SK-N-SH (cell line): ENCODE data around the gene HHATL. TPM values are rescaled to one million over a fixed set of nuclear protein-coding genes. Genes with fewer than 3 reads are reported as not detected.
A peak's percentile ranks its signal among the peaks of the same experiment; 100 is the strongest.

Experiments
- CTCF ChIA-PET: fragments of 300-600, 350-600 bp; formaldehyde crosslinking; extraction: SDS; loops from one replicate; lab custom pipeline; 2021; lab: Yijun Ruan, JAX
- POLR2A ChIA-PET: fragments of 350-600 bp; sonication (Branson Sonifier 250); formaldehyde crosslinking; extraction: SDS; loops from one replicate; lab custom pipeline; 2020; ENCODE audit warnings: antibody characterized with exemption, inconsistent platforms; lab: Yijun Ruan, JAX
- DNase-seq: peaks from one replicate; pipeline ENCODE4 v3.0.0; 2012
- H2AFZ ChIP-seq: fragments of 200-600 bp; sonication (generic); 2 replicates; pipeline ENCODE4 v1.8.1; 2016; ENCODE audit warnings: antibody characterized with exemption, mild to moderate bottlenecking, low read depth
- H3F3A ChIP-seq: fragments of 200-600 bp; sonication (generic); replicated peaks from 2 replicates; pipeline ENCODE3; 2016; ENCODE audit warnings: antibody characterized with exemption, mild to moderate bottlenecking; ENCODE audit not compliant: insufficient read depth
- H3K27ac ChIP-seq, 2 experiments: fragments of 200-500 bp in 1 of 2; fragments of 200-600 bp in 1 of 2; sonication (Bioruptor generic) in 1 of 2; sonication (generic), shearing (Covaris generic) in 1 of 2; 2 replicates each; pipeline versions ENCODE4 v1.5.1 to v1.6.1; 2014 to 2016; ENCODE audit warnings: low read depth in 2 of 2, inconsistent platforms in 1 of 2, low read length in 1 of 2, mild to moderate bottlenecking in 1 of 2, mixed read lengths in 1 of 2
- H3K27me3 ChIP-seq: fragments of 200-600 bp; sonication (generic), shearing (Covaris generic); 2 replicates; pipeline ENCODE4 v1.6.1; 2016; ENCODE audit warnings: mixed run types; ENCODE audit not compliant: insufficient read depth
- H3K36me3 ChIP-seq, 2 experiments: fragments of 200-500 bp in 1 of 2; fragments of 200-600 bp in 1 of 2; sonication (Bioruptor generic) in 1 of 2; sonication (generic) in 1 of 2; replicated peaks in 1 of 2; 2 replicates each; pipeline versions ENCODE3 to v1.5.1; 2014 to 2016; ENCODE audit warnings: low read length in 1 of 2, mild to moderate bottlenecking in 1 of 2; ENCODE audit not compliant: insufficient read depth in 2 of 2, control insufficient read depth in 1 of 2
- H3K4me1 ChIP-seq, 2 experiments: fragments of 200-500 bp in 1 of 2; fragments of 200-600 bp in 1 of 2; sonication (Bioruptor generic) in 1 of 2; sonication (generic), shearing (Covaris generic) in 1 of 2; 2 replicates each; pipeline versions ENCODE4 v1.5.1 to v1.6.1; 2014 to 2016; ENCODE audit warnings: low read depth in 1 of 2, low read length in 1 of 2, mixed run types in 1 of 2; ENCODE audit not compliant: insufficient read depth in 2 of 2, control insufficient read depth in 1 of 2
- H3K4me2 ChIP-seq: fragments of 200-600 bp; sonication (generic), shearing (Covaris generic); 2 replicates; pipeline ENCODE4 v1.6.1; 2017; ENCODE audit warnings: mixed run types
- H3K4me3 ChIP-seq, 2 experiments: fragments of 200-500 bp in 1 of 2; fragments of 200-600 bp in 1 of 2; sonication (Bioruptor generic) in 1 of 2; sonication (generic), shearing (Covaris generic) in 1 of 2; 2 replicates each; pipeline versions ENCODE4 v1.5.1 to v1.8.1; 2014 to 2016; ENCODE audit warnings: low read depth in 2 of 2, inconsistent platforms in 1 of 2, low read length in 1 of 2, mild to moderate bottlenecking in 1 of 2, mixed read lengths in 1 of 2, moderate library complexity in 1 of 2
- H3K79me2 ChIP-seq: fragments of 200-600 bp; sonication (generic); 2 replicates; pipeline ENCODE4 v1.8.1; 2017; ENCODE audit warnings: mild to moderate bottlenecking; ENCODE audit not compliant: insufficient read depth
- H3K9ac ChIP-seq: fragments of 200-600 bp; sonication (generic); 2 replicates; pipeline ENCODE4 v1.6.1; 2017; ENCODE audit warnings: mixed run types
- H3K9me2 ChIP-seq: fragments of 200-600 bp; sonication (generic); 2 replicates; pipeline ENCODE4 v1.6.1; 2017; ENCODE audit warnings: mixed run types
- H3K9me3 ChIP-seq: fragments of 200-600 bp; sonication (generic); 2 replicates; pipeline ENCODE4 v1.6.1; 2017; ENCODE audit warnings: mixed run types, mild to moderate bottlenecking, moderate library complexity
- H4K20me1 ChIP-seq: fragments of 200-600 bp; sonication (generic); 2 replicates; pipeline ENCODE4 v1.6.1; 2017; ENCODE audit warnings: mild to moderate bottlenecking, mixed run types; ENCODE audit not compliant: insufficient read depth
- ELF1 ChIP-seq: IDR thresholded peaks from 2 replicates; pipeline ENCODE4 v1.4.0; 2012
- FOXJ3 ChIP-seq: sonication (generic); formaldehyde crosslinking; IDR thresholded peaks from 2 replicates; pipeline ENCODE4 v1.5.1; 2020; ENCODE audit warnings: mild to moderate bottlenecking, missing genetic modification reagents
- FOXM1 ChIP-seq: IDR thresholded peaks from 2 replicates; pipeline ENCODE4 v1.4.0; 2012; ENCODE audit warnings: low read depth, mild to moderate bottlenecking
- GABPA ChIP-seq: IDR thresholded peaks from 2 replicates; pipeline ENCODE4 v1.4.0; 2012; ENCODE audit warnings: low read depth, mild to moderate bottlenecking
- GATA2 ChIP-seq: sonication (generic); formaldehyde crosslinking; IDR thresholded peaks from 2 replicates; pipeline ENCODE4 v1.5.0; 2020; ENCODE audit warnings: mild to moderate bottlenecking, missing genetic modification reagents
- JUND ChIP-seq: IDR thresholded peaks from 2 replicates; pipeline ENCODE4 v1.4.0; 2012
- MEF2A ChIP-seq: IDR thresholded peaks from 2 replicates; pipeline ENCODE4 v1.4.0; 2012; ENCODE audit warnings: low read depth, borderline replicate concordance
- PBX3 ChIP-seq: IDR thresholded peaks from 2 replicates; pipeline ENCODE4; 2012
- POLR2AphosphoS5 ChIP-seq: IDR thresholded peaks from 2 replicates; pipeline ENCODE4 v1.6.1; 2012; ENCODE audit warnings: low read depth, low read length
- RAD21 ChIP-seq: IDR thresholded peaks from 2 replicates; pipeline ENCODE4 v1.6.1; 2012; ENCODE audit warnings: mild to moderate bottlenecking, low read length
- RCOR1 ChIP-seq: fragments of 150-350 bp; IDR thresholded peaks from 2 replicates; pipeline ENCODE4 v1.6.1; 2017; ENCODE audit warnings: antibody characterized with exemption, low read length
- REST ChIP-seq: IDR thresholded peaks from 2 replicates; pipeline ENCODE4 v1.6.1; 2012; ENCODE audit warnings: mild to moderate bottlenecking, low read depth, low read length, moderate library complexity
- RFX5 ChIP-seq: IDR thresholded peaks from 2 replicates; pipeline ENCODE4 v1.6.1; 2012; ENCODE audit warnings: mild to moderate bottlenecking, improper control_type of control experiment, low read length
- SMC3 ChIP-seq: IDR thresholded peaks from 2 replicates; pipeline ENCODE4 v1.6.1; 2012; ENCODE audit warnings: low read depth, low read length, improper control_type of control experiment
- TAF1 ChIP-seq: IDR thresholded peaks from 2 replicates; pipeline ENCODE4 v1.6.1; 2012; ENCODE audit warnings: low read depth, mild to moderate bottlenecking, low read length, moderate library complexity, borderline replicate concordance
- TCF12 ChIP-seq: IDR thresholded peaks from 2 replicates; pipeline ENCODE4 v1.4.0; 2012
- TEAD4 ChIP-seq: IDR thresholded peaks from 2 replicates; pipeline ENCODE4 v1.4.0; 2012; ENCODE audit warnings: mild to moderate bottlenecking, borderline replicate concordance; ENCODE audit not compliant: insufficient read depth
- YY1 ChIP-seq: IDR thresholded peaks from 2 replicates; pipeline ENCODE4 v1.4.0; 2012; ENCODE audit warnings: low read depth, mild to moderate bottlenecking
- WGBS: methylation state at CpG from one replicate; pipeline ENCODE4 v1.1.6; 2017; ENCODE audit warnings: low lambda C conversion rate; 5-methylcytosine and 5-hydroxymethylcytosine counted together
- polyA plus RNA-seq, 3 experiments: library from polyadenylated mRNA; depleted of rRNA; stranded (reverse); fragments of >200 nt; gene quantifications; 2 replicates each; pipeline ENCODE4 v1.2.3, GENCODE V29; 2012
- TF ChIP-seq, protein P1 (sequence below): IDR thresholded peaks from 2 replicates; pipeline ENCODE4 v1.4.0; 2012; ENCODE audit warnings: low read depth
- TF ChIP-seq, protein P2 (sequence below): fragments of 200-600 bp; sonication (generic); IDR thresholded peaks from 2 replicates; pipeline ENCODE4 v1.6.1; 2017; ENCODE audit warnings: antibody characterized with exemption, mild to moderate bottlenecking, moderate library complexity

HHATL gene
- polyA plus RNA-seq, 1 of the 3 experiments (the other 2 are of a cell fraction) = not detected

GRCh38 chr3:42750834-42751233, 48.2 kb upstream of the HHATL start:
- Histone ChIP-seq H3K79me2 (no peaks in the 10 kb centered on the region), H3K27me3 (no peaks in the 10 kb centered on the region), H3K4me3 (no peak overlapping the region), H3K4me1 (no peaks in the 10 kb centered on the region), H3K27ac (no peak overlapping the region), H3K4me2 (no peak overlapping the region)
- CTCF ChIA-PET = interaction anchor here (1.0 to 10.3 kb wide), 4 partner anchors 7 to 503 kb away, joined by 3 to 92 read pairs (median 4); no protein-coding TSS in a partner anchor
- WGBS = 75% methylated on average over 7 of the region's 7 CpGs
- no peak for TF ChIP-seq YY1
- TF ChIP-seq RFX5 = no peak
- TF ChIP-seq TCF12 = no peak
- no peak for TF ChIP-seq GATA2 (CRISPR knock-in tag)
- no peak for TF ChIP-seq ELF1
- no peak for TF ChIP-seq POLR2AphosphoS5
- TF ChIP-seq SMC3 = no peak
- no peak for TF ChIP-seq PBX3
- TF ChIP-seq MEF2A = no peak
- TF ChIP-seq RCOR1 = no peak
- TF ChIP-seq JUND = no peak
- TF ChIP-seq, protein P1, sequence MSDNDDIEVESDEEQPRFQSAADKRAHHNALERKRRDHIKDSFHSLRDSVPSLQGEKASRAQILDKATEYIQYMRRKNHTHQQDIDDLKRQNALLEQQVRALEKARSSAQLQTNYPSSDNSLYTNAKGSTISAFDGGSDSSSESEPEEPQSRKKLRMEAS = no peak
- no peak for TF ChIP-seq GABPA
- TF ChIP-seq TAF1 = no peak
- TF ChIP-seq FOXM1 = no peak
- TF ChIP-seq TEAD4 = no peak
- TF ChIP-seq FOXJ3 (CRISPR knock-in tag) = no peak
- TF ChIP-seq, all 33 proteins: peak for 0
- DNase-seq = no peak
- no peaks in the 10 kb centered on the region for H3F3A ChIP-seq
- H2AFZ ChIP-seq = no peak overlapping the region
- no peak overlapping the region for H3K9ac ChIP-seq
- no peaks in the 10 kb centered on the region for H4K20me1 ChIP-seq
- POLR2A ChIA-PET = no interaction called here
- H3K9me2 ChIP-seq = no peaks in the 10 kb centered on the region
- H3K36me3 ChIP-seq = no peaks in the 10 kb centered on the region
- no peaks in the 10 kb centered on the region for H3K9me3 ChIP-seq

GRCh38 chr3:42749753-42750231, 47.2 kb upstream of the HHATL start:
- Histone ChIP-seq H3K4me3 (no peak overlapping the region), H3K4me1 (no peaks in the 10 kb centered on the region), H3K27me3 (no peaks in the 10 kb centered on the region), H3K4me2 (no peak overlapping the region), H3K9me3 (no peaks in the 10 kb centered on the region), H3K9ac (no peak overlapping the region), H3K27ac (no peak overlapping the region), H3K9me2 (no peaks in the 10 kb centered on the region), H3K36me3 (no peaks in the 10 kb centered on the region), H4K20me1 (no peaks in the 10 kb centered on the region), H3K79me2 (no peaks in the 10 kb centered on the region), H2AFZ (no peak overlapping the region), H3F3A (no peaks in the 10 kb centered on the region)
- ChIA-PET POLR2A (no interaction called here), CTCF (interaction anchor here (0.8 to 1.5 kb wide), 5 partner anchors 10 to 502 kb away, joined by 3 to 4 read pairs (median 4); no protein-coding TSS in a partner anchor)
- WGBS = 80% methylated on average over 10 of the region's 10 CpGs
- TF ChIP-seq RAD21 (peak; percentile 30; the same call in 1 of the 2 replicates), SMC3 (no peak), TAF1 (no peak), YY1 (no peak), REST (no peak)
- TF ChIP-seq, protein P2, sequence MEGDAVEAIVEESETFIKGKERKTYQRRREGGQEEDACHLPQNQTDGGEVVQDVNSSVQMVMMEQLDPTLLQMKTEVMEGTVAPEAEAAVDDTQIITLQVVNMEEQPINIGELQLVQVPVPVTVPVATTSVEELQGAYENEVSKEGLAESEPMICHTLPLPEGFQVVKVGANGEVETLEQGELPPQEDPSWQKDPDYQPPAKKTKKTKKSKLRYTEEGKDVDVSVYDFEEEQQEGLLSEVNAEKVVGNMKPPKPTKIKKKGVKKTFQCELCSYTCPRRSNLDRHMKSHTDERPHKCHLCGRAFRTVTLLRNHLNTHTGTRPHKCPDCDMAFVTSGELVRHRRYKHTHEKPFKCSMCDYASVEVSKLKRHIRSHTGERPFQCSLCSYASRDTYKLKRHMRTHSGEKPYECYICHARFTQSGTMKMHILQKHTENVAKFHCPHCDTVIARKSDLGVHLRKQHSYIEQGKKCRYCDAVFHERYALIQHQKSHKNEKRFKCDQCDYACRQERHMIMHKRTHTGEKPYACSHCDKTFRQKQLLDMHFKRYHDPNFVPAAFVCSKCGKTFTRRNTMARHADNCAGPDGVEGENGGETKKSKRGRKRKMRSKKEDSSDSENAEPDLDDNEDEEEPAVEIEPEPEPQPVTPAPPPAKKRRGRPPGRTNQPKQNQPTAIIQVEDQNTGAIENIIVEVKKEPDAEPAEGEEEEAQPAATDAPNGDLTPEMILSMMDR = peak; percentile 36
- TF ChIP-seq, protein P1 = no peak
- DNase-seq = no peak
